DMS153 treated with DMSO at 0.1 percent for 48 hours (cell line): ENCODE results near the gene ARL5B.
"Not testable (repeated sequence)": the region's sequence is repeated elsewhere in the genome, so short reads cannot be mapped to it uniquely, and the experiment has no call there.

Source experiments
- DNase-seq: peaks from one replicate; lab custom pipeline; 2025; ENCODE audit not compliant: unreplicated experiment; lab: John Stamatoyannopoulos, UW

ARL5B gene

GRCh38 chr10:18659125-18659818, at the start of gene ARL5B:
Gene ARL5B (plus strand): TSS chr10:18659431. CDS start chr10:18659638, 207 bp downstream.
- peak; percentile 12 for DNase-seq

GRCh38 chr10:18610517-18610916, 48.7 kb upstream of the ARL5B start:
- DNase-seq, result peak; percentile 32

GRCh38 chr10:18611168-18611567, 48.1 kb upstream of the ARL5B start:
- DNase-seq, result no peak

GRCh38 chr10:18615618-18616017, 43.6 kb upstream of the ARL5B start:
- no peak for DNase-seq

- no peak for DNase-seq
Observed at GRCh38 chr10:18616337-18616736, 42.9 kb upstream of the ARL5B start.

- no peak for DNase-seq
Observed at GRCh38 chr10:18619016-18619415, 40.2 kb upstream of the ARL5B start.

GRCh38 chr10:18620856-18621255, 38.4 kb upstream of the ARL5B start:
- DNase-seq, result no peak

GRCh38 chr10:18623671-18624070, 35.6 kb upstream of the ARL5B start:
- DNase-seq, result not testable (repeated sequence)

GRCh38 chr10:18625886-18626285, 33.3 kb upstream of the ARL5B start:
- DNase-seq, result no peak

GRCh38 chr10:18627452-18628018, 31.7 kb upstream of the ARL5B start:
- DNase-seq, result not testable (repeated sequence)

- DNase-seq, result not testable (repeated sequence)
Observed at GRCh38 chr10:18632500-18632899, 26.7 kb upstream of the ARL5B start.

GRCh38 chr10:18635995-18636394, 23.2 kb upstream of the ARL5B start:
- DNase-seq, result no peak

GRCh38 chr10:18637400-18637799, 21.8 kb upstream of the ARL5B start:
- DNase-seq, result not testable (repeated sequence)

- not testable (repeated sequence) for DNase-seq
Observed at GRCh38 chr10:18639719-18640118, 19.5 kb upstream of the ARL5B start.

- DNase-seq, result no peak
Observed at GRCh38 chr10:18647151-18647550, 12.1 kb upstream of the ARL5B start.

- no peak for DNase-seq
Observed at GRCh38 chr10:18647945-18648344, 11.3 kb upstream of the ARL5B start.

GRCh38 chr10:18649364-18649959, 9.8 kb upstream of the ARL5B start:
- DNase-seq, result no peak

GRCh38 chr10:18650404-18650997, 8.7 kb upstream of the ARL5B start:
- DNase-seq, result no peak

- peak; percentile 31 for DNase-seq
Observed at GRCh38 chr10:18651324-18652007, 7.8 kb upstream of the ARL5B start, which contains the start of gene NSUN6. Gene NSUN6 (minus strand): TSS chr10:18651587. CDS start chr10:18651203, 384 bp downstream.

- DNase-seq, result no peak
Observed at GRCh38 chr10:18653112-18653511, 6.1 kb upstream of the ARL5B start.

- no peak for DNase-seq
Observed at GRCh38 chr10:18656724-18657123, 2.5 kb upstream of the ARL5B start.
